Thoracic aorta (tissue), 2 donors: ENCODE data around the gene PCDH9. TPM values are rescaled to one million over a fixed set of nuclear protein-coding genes. Genes with fewer than 3 reads are reported as not detected.

Source experiments
- ATAC-seq: fragments of 150-250 bp; one replicate; pipeline ENCODE4 v1.8.0; 2017; ENCODE audit warnings: low read depth; ENCODE audit not compliant: insufficient number of reproducible peaks, low FRiP score
- DNase-seq: peaks from one replicate; pipeline ENCODE4 v3.0.0-alpha.2; 2020; ENCODE audit warnings: low spot score
- H3K27ac ChIP-seq, 2 donors: fragments of 200-600 bp; sonication (generic); 1 replicate in 1 of 2; 2 replicates in 1 of 2; pipeline ENCODE4 v1.5.1; 2016; ENCODE audit warnings: mild to moderate bottlenecking in 2 of 2, moderate library complexity in 2 of 2
- H3K27me3 ChIP-seq: fragments of 200-600 bp; sonication (generic); replicated peaks from 2 replicates; pipeline ENCODE4 v1.6.0; 2016; ENCODE audit warnings: mild to moderate bottlenecking; ENCODE audit not compliant: insufficient read depth
- H3K36me3 ChIP-seq: fragments of 200-600 bp; sonication (generic); one replicate; pipeline ENCODE4 v1.5.1; 2016
- H3K4me1 ChIP-seq, 2 donors: fragments of 200-600 bp; sonication (generic); 1 replicate in 1 of 2; 2 replicates in 1 of 2; pipeline versions ENCODE4 v1.5.1 to v1.6.0; 2016; ENCODE audit warnings: low read depth in 2 of 2, mild to moderate bottlenecking in 1 of 2; ENCODE audit not compliant: control insufficient read depth in 1 of 2
- H3K4me3 ChIP-seq: fragments of 200-600 bp; sonication (generic); 2 replicates; pipeline ENCODE4 v1.5.1; 2016; ENCODE audit warnings: mild to moderate bottlenecking
- H3K9me3 ChIP-seq: fragments of 200-600 bp; sonication (generic); 2 replicates; pipeline ENCODE4 v1.5.1; 2016
- CTCF ChIP-seq: fragments of 200-600 bp; sonication (generic); IDR thresholded peaks from one replicate; pipeline ENCODE4 v1.5.1; 2019; ENCODE audit warnings: antibody characterized with exemption
- total RNA-seq, 2 donors: library from RNA; depleted of rRNA; stranded (reverse); fragments of >200 nt; gene quantifications; one replicate each; pipeline versions ENCODE4 v1.1.0 to v1.2.3, GENCODE V29; 2016

The PCDH9 gene
- total RNA-seq, 2 donors from 2014 or later: 12.3 to 15.3 TPM

- Histone ChIP-seq H3K27ac (no peak overlapping the region), H3K27me3 (no peaks in the 10 kb centered on the region), H3K9me3 (no peaks in the 10 kb centered on the region), H3K4me1 (no peaks in the 10 kb centered on the region), H3K4me3 (no peak overlapping the region), H3K36me3 (no peaks in the 10 kb centered on the region)
- DNase-seq (no peak), ATAC-seq (no peak)
- TF ChIP-seq CTCF: no peak
These were observed 686.4 kb downstream of the PCDH9 start for GRCh38 chr13:66543780-66544179.

GRCh38 chr13:66537417-66537816, 692.7 kb downstream of the PCDH9 start:
- DNase-seq (no peak), ATAC-seq (no peak)
- H3K27me3 ChIP-seq: no peaks in the 10 kb centered on the region
- no peaks in the 10 kb centered on the region for H3K4me1 ChIP-seq
- no peak for TF ChIP-seq CTCF
- no peaks in the 10 kb centered on the region for H3K36me3 ChIP-seq
- no peak overlapping the region for H3K27ac ChIP-seq
- no peaks in the 10 kb centered on the region for H3K9me3 ChIP-seq
- H3K4me3 ChIP-seq: no peak overlapping the region

GRCh38 chr13:66536746-66537145, 693.4 kb downstream of the PCDH9 start:
- Histone ChIP-seq H3K36me3 (no peaks in the 10 kb centered on the region), H3K27me3 (no peaks in the 10 kb centered on the region), H3K4me1 (no peaks in the 10 kb centered on the region), H3K4me3 (no peak overlapping the region), H3K9me3 (no peaks in the 10 kb centered on the region), H3K27ac (no peak overlapping the region)
- TF ChIP-seq CTCF: no peak
- ATAC-seq: no peak
- no peak for DNase-seq

- H3K36me3 ChIP-seq: no peaks in the 10 kb centered on the region
- no peak for ATAC-seq
- H3K27ac ChIP-seq: no peak overlapping the region
- DNase-seq: no peak
- H3K9me3 ChIP-seq: no peaks in the 10 kb centered on the region
- no peak overlapping the region for H3K4me3 ChIP-seq
- no peaks in the 10 kb centered on the region for H3K27me3 ChIP-seq
- H3K4me1 ChIP-seq: no peaks in the 10 kb centered on the region
- no peak for TF ChIP-seq CTCF
These were observed 695.6 kb downstream of the PCDH9 start for GRCh38 chr13:66534561-66534960.

- H3K27ac ChIP-seq: no peak overlapping the region
- ATAC-seq: no peak
- H3K36me3 ChIP-seq: no peaks in the 10 kb centered on the region
- H3K4me1 ChIP-seq: no peaks in the 10 kb centered on the region
- H3K4me3 ChIP-seq: no peak overlapping the region
- DNase-seq: no peak
- no peaks in the 10 kb centered on the region for H3K27me3 ChIP-seq
- no peak for TF ChIP-seq CTCF
- no peaks in the 10 kb centered on the region for H3K9me3 ChIP-seq
These were observed 697.3 kb downstream of the PCDH9 start for GRCh38 chr13:66532845-66533244.
